SU-DHL-6 (cell line): ENCODE measurements around the gene APBA2.

ENCODE experiments used
- EZH2phosphoT487 ChIP-seq: fragments of 200-600 bp; sonication (generic), shearing (Covaris generic); conservative IDR thresholded peaks from 2 replicates; pipeline ENCODE4 v1.6.1; 2018; ENCODE audit warnings: mild to moderate bottlenecking, antibody characterized with exemption, low read length, moderate library complexity, mixed read lengths
- TF ChIP-seq, protein P1 (sequence below): fragments of 200-600 bp; sonication (generic); IDR thresholded peaks from one replicate; pipeline ENCODE4 v1.5.1; 2017; ENCODE audit warnings: antibody characterized with exemption, mild to moderate bottlenecking, low read length, moderate library complexity; ENCODE audit not compliant: insufficient read depth, poor library complexity, severe bottlenecking

DNA sequence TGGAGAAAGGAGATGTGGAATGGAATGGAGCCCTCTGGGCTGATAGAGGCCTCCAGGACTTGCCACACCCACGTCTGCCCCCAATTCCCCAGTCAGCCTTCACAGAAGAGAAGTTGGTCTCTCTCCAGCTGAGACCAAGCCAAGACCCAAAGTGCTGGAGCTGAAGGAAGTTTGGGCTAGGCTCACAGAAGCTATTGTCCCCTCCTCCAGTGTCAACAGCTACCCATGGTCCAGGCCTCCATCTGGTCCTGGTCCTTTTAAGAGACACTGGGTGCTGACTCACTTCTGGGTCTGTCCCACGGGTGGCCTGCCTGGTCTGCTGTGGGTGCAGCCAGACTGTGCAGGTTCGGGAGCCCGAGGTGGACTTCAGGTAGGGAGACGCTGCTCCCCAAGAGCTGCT lies 179.8 kb downstream of the APBA2 start:
- TF ChIP-seq, protein P1, sequence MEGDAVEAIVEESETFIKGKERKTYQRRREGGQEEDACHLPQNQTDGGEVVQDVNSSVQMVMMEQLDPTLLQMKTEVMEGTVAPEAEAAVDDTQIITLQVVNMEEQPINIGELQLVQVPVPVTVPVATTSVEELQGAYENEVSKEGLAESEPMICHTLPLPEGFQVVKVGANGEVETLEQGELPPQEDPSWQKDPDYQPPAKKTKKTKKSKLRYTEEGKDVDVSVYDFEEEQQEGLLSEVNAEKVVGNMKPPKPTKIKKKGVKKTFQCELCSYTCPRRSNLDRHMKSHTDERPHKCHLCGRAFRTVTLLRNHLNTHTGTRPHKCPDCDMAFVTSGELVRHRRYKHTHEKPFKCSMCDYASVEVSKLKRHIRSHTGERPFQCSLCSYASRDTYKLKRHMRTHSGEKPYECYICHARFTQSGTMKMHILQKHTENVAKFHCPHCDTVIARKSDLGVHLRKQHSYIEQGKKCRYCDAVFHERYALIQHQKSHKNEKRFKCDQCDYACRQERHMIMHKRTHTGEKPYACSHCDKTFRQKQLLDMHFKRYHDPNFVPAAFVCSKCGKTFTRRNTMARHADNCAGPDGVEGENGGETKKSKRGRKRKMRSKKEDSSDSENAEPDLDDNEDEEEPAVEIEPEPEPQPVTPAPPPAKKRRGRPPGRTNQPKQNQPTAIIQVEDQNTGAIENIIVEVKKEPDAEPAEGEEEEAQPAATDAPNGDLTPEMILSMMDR, result no peak
- no peak for TF ChIP-seq EZH2phosphoT487
